Right ventricle myocardium inferior (tissue), 1 donor: Measurements from ENCODE around the gene PRXL2B. TPM values are rescaled to one million over a fixed set of nuclear protein-coding genes. Genes with fewer than 3 reads are reported as not detected.
"Not testable (repeated sequence)": the region's sequence is repeated elsewhere in the genome, so short reads cannot be mapped to it uniquely, and the experiment has no call there.

ENCODE experiments used
- ATAC-seq: fragments of 200-7000 bp; cut with Tn5 transposase; one replicate; pipeline ENCODE4 v1.9.1; 2020; ENCODE audit warnings: mild to moderate bottlenecking, moderate library complexity
- DNase-seq: peaks from one replicate; pipeline ENCODE4 v3.0.0; 2021; ENCODE audit errors: missing footprints
- intact Hi-C: fragments of 100-400 bp; cut with DNase I; formaldehyde crosslinking; loops from one replicate; pipeline ENCODE4 v1.11.0; 2022
- total RNA-seq: library from RNA; stranded (reverse); fragmentation: NEBNext Ultra II Directional; extraction: Animal tissue kit (Norgen Biotek cat#: 25700); gene quantifications from one replicate; pipeline ENCODE4 v1.2.1, GENCODE V29; 2021
- donor health status: DM: no; HTN: yes; CAD: no; lungs with severe emphysema.

PRXL2B gene
- total RNA-seq, 1 donor from 2014 or later: 12.2 TPM

DNA sequence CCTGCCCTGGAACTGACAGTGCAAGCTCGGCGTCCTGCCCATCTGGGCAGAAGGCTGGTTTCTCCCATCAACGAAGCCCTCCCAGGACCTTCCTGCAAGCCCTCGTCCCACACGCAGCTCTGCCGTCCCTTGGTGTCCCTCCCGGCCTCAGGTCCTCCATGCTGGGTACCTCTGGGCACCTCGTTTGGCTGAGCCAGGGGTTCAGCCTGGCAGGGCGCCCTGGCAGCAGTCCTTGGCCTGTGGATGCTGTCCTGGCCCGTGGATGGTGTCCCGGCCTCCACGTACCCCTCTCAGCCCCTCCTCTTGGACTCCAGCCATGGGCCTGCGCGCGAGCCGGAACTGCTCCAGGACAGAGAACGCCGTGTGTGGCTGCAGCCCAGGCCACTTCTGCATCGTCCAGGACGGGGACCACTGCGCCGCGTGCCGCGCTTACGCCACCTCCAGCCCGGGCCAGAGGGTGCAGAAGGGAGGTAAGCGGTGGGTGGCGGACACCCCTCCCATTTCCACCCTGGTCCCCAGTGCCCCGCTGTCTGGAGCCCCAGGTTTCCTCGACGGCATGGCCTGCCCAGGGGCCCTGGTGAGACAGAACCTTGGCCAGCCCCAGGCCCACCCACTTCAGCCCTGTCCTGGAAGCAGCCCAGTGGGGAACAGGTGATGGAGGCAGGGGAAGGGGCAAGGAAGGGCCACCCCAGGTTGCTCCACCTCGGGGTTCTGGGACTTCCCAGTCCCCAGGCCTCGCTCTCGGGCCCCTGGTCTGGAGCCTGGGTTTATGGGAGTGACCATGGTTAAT, 26.9 kb upstream of the PRXL2B start:
- intact Hi-C loops: loop anchor here (5.0 kb wide), 1 partner anchor 223 kb away; no protein-coding TSS in a partner anchor
- ATAC-seq (no peak), DNase-seq (no peak)

DNA sequence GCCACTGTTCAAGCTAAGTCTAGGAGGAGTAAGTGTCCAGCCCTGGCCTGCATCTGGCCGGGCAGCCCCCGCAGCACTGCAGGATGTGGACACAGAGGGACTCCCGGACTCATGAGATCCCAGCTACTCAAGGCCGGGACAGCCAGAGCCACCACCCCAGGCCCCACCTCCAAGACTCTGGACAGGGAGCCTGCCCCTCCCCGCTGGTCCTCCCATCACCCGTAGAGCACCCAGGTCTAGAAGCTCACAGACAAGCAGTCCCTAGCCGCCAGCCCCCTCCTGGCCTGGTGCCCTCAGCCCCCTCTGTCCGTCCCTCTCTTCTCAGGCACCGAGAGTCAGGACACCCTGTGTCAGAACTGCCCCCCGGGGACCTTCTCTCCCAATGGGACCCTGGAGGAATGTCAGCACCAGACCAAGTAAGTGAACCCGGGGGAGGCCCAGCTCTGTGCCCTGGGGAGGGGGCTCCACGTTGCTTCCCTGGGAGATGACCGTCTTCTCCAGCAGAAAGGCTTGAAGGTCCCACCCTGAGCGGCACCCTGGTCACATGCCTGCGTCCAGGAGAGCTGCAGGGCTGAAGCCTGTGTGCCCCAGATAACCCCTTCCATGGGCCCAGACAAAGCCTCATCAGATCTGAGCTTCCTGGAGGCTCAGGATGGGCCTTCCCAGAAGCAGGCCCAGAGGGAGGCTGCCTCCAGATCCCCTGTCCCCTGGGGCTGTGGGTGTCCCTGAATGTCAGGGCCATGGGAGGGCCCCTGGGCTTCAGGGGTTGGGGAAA, 26.1 kb upstream of the PRXL2B start:
- ATAC-seq (no peak), DNase-seq (no peak)
- intact Hi-C loops: no loop called here

DNA sequence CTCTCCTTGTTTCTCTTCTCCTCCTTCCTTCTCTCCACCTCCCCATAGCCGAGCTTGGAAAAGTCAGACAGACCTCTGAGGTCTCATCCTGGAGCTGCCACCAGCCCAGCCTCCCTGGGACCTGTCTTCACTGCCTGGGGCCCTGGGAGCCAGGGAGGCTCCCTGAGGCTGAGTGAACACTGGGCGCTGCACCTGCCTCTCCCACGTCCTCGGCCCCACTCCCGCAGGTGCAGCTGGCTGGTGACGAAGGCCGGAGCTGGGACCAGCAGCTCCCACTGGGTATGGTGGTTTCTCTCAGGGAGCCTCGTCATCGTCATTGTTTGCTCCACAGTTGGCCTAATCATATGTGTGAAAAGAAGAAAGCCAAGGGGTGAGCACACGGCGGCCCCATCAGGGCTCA, 25.1 kb upstream of the PRXL2B start:
- ATAC-seq (no peak), DNase-seq (no peak)
- intact Hi-C loops: no loop called here

DNA sequence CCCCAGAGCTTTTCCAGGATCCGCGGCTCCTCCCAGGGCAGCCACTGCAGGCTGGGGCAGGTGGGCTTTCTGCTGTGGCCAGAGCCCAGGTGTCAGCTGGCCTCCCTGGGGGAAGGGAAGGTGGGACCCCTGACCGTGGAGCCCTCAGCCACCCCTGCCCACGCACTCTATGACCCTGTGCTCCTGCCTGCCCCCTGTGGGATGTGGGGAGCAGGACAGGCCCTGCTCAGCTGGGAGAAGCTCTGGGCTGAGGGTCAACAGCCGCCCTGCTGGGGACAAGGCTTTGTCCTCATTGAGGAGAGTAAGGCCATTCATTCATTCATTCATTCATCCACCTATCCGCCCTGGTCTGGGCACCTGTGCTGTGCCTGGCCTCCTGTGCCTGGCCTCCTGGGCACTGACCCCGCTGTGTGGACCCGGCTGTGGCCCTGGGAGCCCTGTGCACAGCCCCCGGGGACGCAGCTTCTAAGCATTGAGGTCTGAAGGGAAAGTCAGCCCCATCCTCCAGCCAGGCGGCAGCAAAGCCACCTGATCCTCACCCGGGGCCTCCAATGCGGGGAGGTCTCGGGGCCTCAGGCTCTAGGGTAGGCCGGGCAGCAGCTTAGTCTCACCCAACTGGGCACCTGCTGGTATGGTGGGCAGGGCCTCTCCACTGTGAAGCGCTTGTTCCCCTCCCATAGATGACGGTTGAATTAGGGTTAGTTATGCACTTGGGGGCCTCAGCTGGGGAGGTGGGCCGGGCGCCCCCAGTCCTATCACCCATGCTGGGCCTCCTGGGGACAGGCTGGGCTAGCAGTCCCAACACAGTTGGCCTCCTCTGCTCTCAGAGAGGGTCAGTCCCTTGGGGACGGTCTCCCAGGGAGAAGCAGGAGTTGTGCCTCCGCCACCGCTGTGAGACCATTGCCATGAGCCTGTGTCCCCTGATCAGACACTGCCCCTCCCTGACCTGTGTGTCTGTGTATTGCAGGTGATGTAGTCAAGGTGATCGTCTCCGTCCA, 24.4 kb upstream of the PRXL2B start:
- no peak for DNase-seq
- ATAC-seq: no peak
- intact Hi-C loops: no loop called here

DNA sequence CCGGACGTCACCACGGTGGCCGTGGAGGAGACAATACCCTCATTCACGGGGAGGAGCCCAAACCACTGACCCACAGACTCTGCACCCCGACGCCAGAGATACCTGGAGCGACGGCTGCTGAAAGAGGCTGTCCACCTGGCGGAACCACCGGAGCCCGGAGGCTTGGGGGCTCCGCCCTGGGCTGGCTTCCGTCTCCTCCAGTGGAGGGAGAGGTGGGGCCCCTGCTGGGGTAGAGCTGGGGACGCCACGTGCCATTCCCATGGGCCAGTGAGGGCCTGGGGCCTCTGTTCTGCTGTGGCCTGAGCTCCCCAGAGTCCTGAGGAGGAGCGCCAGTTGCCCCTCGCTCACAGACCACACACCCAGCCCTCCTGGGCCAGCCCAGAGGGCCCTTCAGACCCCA, 23.4 kb upstream of the PRXL2B start:
- ATAC-seq: no peak
- DNase-seq: no peak
- intact Hi-C loops: no loop called here

DNA sequence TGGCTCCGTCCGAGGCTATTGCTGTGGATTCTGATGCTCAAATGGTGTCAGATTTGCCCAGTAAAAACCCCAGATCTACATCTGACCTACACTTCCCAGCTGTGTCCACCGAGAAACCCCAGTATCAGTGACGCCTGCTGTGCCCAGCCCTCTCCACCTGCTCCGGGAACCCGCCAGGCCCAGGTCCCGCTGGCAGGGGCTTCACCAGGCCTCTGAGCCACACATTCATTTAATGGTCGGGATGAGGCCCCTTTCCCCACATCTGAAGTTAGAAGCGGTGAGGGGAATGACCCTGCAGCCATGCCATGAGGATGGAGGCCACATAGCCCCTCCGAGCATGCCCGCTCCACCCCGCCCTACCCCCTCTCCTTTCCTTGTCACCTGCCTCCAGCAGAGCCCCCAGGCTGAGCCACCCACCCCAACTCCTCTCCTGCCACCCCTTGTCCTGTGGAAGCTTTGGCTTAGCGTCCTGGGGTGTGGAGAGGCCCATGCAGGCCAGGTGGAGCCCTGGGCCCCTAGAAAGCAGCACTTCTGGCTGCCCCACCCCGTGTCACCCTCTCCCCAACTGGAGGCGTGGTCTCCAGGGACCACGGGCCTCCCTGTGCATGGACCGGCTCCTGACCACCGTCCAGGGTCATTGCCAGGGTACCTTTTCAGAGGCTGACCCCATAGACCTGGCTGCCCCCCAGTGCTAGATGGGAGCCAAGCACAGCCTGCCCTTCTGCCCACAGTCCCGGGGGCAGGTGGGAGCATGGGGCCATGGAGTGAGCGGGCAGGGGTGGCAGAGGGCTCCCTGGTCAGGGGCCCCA, 22.4 kb upstream of the PRXL2B start:
- ATAC-seq (no peak), DNase-seq (no peak)
- intact Hi-C loops: no loop called here

DNA sequence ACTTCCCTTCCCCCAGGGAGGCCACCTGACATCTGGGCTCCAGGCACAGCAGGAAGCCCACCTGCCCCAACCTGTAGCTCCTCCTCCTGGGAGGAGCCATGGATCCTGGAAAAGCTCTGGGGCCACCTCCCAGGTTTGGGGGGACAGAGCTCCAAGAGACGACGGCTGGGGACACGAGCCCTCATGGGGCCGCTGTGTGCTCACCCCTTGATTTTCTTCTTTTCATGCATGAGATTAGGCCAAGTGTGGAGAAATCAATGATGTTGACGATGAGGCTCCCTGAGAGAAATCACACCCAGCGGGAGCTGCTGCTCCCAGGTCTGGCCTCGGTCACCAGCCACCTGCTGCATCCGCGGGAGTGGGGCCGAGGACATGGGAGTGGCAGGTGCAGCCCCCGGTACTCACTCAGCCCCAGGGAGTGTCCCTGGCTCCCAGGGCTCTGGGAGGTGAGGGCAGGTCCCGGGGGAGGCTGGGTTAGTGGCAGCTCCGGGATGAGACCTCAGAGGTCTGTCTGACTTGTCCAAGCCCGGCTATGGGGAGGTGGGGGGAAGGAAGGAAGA, 21.7 kb upstream of the PRXL2B start:
- intact Hi-C loops: no loop called here
- DNase-seq: no peak
- ATAC-seq: no peak

DNA sequence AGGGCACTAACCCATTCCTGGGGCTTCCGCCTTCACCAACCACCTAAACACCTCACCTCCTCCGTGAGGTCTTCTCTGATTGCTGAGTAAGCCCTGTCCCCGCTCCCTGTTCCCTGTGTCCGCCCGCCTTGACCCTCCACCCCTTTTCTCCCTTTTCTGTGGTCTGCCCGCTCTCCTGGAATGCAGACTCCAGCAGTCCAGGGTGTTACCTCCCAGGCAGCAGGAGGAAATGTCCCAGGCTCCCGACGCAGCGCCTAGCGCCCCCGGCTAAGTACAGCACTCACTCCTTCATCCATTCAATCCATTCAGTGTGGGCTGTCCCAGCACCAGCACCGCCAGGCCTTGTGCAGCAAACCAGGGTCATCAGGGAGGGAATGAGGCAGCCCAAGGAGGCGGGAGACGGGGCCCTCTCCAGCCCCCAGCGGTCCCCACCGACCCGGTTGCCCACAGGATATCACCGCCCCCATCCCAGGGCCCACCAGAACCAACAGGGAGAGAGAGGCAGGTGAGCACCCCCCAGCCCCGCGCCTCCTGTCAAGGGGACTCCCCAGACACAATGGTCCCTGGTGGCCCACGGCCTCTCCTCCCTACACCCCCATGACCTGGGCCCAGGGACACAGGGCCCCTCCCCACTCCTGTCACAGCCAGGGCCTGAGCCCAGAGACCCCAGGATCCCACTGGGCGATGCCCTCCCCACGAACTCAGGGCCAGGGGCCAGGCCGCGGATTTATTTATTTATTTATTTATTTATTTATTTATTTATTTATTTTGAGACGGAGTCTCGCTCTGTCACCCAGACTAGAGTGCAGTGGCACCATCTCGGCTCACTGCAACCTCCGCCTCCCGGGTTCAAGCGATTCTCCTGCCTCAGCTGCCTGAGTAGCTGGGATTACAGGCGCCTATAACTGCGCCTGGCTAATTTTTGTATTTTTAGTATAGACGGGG, 20.2 kb upstream of the PRXL2B start:
- ATAC-seq (no peak), DNase-seq (no peak)
- intact Hi-C loops: no loop called here

DNA sequence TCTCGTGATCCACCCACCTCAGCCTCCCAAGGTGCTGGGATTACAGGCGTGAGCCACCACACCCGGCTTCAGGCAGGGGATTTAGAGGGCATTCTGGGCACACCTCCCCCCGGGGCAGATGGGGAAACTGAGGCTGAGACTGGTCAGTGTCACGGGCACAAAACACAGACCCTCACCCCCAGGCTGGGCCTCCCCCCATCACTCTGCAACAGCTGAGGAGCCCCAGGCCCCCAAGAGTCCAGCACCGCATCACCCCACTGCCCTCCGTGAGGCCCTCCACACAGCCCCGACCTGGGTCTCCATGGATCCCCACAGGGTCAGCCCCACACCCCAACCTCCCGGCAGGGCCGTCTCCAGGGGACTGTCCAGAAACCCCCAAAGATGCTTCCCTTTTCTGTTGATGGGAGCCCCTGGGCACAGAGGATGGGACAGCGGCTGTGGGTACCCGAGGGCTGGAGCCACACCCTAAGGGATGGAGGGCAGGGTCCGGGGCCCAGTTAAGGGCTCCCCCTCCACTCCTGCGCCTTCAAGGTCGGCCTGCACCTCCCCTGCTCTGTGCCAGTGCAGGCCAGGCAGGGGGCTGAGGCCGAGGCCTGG, 19.4 kb upstream of the PRXL2B start:
- DNase-seq (no peak), ATAC-seq (no peak)
- intact Hi-C loops: no loop called here

DNA sequence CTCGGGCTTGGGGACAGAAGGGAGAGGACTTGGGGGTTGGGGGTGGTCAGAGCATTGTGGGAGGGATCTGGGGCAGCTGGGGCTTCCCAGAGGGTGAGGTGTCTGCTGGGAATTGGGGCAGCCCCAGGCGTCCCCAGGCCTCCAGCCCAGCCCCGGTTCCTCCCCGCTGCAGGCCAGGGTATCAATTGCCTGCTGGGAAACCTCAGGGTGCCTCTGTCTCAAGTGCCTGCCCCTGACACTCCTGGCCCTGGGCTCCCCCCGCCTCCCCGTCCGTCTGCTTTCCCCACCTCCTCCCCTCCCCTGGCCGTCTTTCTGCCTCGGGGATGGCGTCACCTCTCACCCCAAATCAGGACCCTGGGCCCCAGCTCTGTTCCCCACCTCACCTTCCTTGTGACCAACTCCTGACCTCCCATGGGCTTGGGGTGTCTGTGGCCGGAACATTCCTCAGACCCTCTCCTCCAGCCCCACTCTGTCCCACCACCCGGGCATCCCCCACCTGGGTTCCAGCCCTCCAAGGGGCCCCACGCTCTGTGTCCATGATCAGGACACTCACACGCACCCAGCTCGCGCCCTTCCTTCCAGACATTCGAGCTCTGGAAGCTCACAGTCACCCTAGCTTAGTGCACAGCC, 18.3 kb upstream of the PRXL2B start:
- intact Hi-C loops, ATAC-seq, DNase-seq: not testable (repeated sequence)

DNA sequence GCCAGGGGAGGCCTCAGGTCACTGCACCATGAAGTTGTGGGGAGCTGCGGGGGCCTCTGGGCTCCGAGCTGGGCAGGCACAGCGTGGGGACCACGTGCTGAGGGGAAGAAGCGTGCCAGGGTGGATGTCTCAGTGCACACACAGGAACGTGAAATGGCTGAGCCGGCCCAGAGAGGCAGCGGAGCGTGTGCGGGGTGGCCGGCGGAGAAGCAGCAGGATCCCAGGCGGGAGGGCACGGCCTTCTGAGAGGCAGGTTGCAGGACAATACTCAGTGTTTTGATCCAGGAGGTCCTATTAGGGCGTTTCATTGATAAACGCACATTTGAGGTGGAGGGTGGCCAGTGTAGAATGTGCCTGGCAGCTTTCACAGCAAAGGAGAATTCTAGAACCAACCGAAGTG, 17.5 kb upstream of the PRXL2B start:
- intact Hi-C loops: no loop called here
- DNase-seq: no peak
- ATAC-seq: no peak

DNA sequence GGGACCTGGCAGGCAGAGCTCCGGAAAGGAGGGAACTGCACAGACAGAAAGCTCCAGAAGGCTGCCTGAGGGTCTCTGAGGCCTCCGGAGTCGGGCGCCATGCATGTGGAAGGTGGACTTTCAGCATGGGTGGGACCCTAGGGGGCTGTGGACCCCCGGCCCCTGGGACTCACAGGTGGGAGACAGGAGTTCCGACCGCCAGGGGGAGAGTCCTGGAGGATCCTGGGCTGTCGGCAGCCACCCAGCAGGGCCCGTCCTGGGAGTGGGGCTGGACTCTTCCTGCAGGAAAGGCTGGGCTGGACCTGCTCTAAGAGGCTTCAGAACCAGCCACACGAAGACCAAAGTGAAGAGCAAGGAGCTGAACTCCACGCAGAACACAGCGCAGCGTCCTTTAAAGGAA, 16.9 kb upstream of the PRXL2B start:
- ATAC-seq, DNase-seq, intact Hi-C loops: not testable (repeated sequence)

DNA sequence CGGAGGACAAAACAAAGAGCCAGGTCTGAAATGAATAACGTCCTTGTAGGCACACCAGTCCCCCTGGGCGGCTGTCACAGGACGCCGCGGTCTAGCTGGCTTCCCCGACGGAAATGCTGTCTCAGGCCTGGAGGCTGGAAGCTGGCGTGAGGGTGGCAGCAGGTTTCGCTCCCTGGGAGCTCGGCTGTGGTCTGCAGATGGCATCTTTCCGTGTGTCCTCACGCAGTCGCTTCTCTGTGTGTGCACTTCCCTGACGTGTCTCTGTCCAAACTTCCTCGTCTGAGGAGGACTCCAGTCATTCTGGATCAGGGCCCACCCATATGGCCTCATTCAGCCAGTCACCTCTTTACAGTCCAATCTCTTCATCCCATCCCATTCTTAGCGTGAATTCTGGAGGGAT, 16.2 kb upstream of the PRXL2B start:
- intact Hi-C loops: no loop called here
- no peak for ATAC-seq
- no peak for DNase-seq

DNA sequence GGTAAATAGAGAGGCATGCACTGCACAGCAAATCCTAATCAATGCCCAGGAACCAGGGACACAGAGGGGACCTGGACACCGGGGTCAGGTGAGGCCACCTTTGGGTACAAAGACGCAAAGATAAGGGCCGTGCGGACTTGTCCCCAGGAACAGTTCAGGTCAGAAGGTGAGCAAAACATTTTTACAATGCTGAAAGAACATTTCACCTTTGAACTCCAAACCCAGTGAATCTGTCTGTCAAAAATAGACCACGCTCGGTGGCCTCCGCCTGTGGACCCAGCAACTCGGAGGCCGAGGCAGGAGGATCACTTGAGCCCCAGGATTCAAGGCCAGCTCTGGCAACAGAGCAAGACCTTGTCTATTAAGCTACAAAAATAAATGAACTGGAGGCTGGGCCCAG, 15.2 kb upstream of the PRXL2B start:
- ATAC-seq (no peak), DNase-seq (no peak)
- intact Hi-C loops: no loop called here

DNA sequence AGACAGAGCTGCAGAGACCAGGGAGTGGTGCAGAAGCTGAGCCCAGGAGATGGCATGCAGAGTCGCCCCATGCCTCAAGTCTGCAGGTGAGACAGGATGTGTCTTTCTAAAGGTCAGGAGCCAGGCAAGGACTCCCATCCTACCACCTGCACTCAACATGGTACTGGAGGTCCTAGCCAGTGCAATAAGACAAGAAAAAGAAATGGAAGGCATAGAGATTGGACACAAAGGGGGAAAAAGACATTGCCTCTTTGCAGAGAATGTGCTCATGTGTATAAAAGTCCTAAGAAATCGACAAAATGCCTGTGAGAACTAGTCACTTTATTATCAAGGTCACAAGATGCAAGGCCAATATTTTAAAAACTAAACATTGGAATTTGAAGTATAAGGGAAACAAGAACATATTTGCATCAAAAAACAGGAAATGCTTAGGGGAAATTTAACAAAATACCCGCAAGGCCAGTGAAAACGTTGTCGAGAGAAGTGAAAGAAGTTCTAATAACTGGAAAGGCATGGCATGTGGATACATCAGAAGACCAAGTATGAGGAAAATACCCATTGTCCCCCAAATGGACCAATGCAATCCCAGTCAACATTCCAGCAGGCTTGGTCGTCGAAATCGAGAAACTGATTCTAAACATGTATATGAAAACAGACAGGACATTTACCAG, 13.2 kb upstream of the PRXL2B start:
- intact Hi-C loops: no loop called here
- ATAC-seq (no peak), DNase-seq (no peak)

DNA sequence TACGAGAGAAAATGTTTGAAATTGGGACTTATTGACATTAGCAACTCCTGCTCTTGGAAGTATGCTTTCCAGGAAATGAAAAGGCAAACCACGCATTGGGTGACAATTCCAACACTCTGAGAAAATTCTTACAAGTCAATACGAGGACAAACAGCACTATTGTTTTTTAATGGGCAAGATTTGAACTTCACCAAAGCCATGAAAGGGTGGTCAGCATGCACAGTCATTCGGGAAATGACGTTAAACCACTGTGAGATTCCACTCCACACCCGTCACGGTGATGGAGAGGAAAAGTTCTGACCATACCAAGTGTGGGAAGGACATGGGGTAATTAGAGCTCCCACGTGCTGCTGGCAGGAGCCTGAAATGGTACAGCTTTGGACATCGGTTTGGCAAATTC, 12.2 kb upstream of the PRXL2B start:
- DNase-seq: no peak
- intact Hi-C loops: no loop called here
- no peak for ATAC-seq
